Prostate gland (tissue), 2 donors: ENCODE measurements around the gene PIP5K1B.

Source experiments
- POLR2A ChIP-seq: fragments of 450-650 bp; IDR thresholded peaks from one replicate; pipeline ENCODE4 v1.6.1; 2016; ENCODE audit warnings: antibody characterized with exemption, mild to moderate bottlenecking
- POLR2AphosphoS5 ChIP-seq: sonication (generic); formaldehyde crosslinking; IDR thresholded peaks from one replicate; pipeline ENCODE4 v1.6.1; 2017; ENCODE audit warnings: antibody characterized with exemption
- TF ChIP-seq, protein P1 (sequence below), 4 experiments: fragments of 200-600 bp in 2 of 4; fragments of 450-650 bp in 2 of 4; sonication (generic) in 2 of 4; IDR thresholded peaks; 1 replicate in 3 of 4; 2 replicates in 1 of 4; pipeline ENCODE4 v1.5.1; 2016 to 2019; ENCODE audit warnings: antibody characterized with exemption in 4 of 4, mild to moderate bottlenecking in 2 of 4, moderate library complexity in 2 of 4

DNA sequence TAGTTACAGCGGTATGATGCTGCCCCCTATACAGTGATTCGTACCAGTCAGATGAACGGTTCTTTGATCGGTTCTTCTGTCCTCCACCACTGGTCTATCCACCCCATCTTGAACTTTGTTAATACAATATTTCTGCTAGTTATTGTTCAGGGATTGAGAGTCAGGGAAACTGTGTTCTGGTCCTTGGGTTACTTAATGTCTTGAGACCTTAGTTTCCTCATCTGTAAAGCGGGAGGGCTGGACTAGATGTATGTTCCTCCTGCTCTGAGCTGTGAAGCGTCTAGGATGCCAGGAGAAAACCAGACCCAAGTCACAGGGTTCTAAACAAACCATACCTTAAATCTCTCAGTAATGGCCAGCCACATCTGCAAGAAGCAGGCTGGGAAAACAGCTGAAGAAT lies 1.4 kb upstream of the PIP5K1B start:
- TF ChIP-seq, protein P1, sequence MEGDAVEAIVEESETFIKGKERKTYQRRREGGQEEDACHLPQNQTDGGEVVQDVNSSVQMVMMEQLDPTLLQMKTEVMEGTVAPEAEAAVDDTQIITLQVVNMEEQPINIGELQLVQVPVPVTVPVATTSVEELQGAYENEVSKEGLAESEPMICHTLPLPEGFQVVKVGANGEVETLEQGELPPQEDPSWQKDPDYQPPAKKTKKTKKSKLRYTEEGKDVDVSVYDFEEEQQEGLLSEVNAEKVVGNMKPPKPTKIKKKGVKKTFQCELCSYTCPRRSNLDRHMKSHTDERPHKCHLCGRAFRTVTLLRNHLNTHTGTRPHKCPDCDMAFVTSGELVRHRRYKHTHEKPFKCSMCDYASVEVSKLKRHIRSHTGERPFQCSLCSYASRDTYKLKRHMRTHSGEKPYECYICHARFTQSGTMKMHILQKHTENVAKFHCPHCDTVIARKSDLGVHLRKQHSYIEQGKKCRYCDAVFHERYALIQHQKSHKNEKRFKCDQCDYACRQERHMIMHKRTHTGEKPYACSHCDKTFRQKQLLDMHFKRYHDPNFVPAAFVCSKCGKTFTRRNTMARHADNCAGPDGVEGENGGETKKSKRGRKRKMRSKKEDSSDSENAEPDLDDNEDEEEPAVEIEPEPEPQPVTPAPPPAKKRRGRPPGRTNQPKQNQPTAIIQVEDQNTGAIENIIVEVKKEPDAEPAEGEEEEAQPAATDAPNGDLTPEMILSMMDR (IDR thresholded peaks at IDR 0.05), result no peak
- TF ChIP-seq POLR2A (no peak), POLR2AphosphoS5 (no peak)
